ENCODE data around the gene EHMT2. TPM values are rescaled to one million over a fixed set of nuclear protein-coding genes. Genes with fewer than 3 reads are reported as not detected.
"Not testable (repeated sequence)": the region's sequence is repeated elsewhere in the genome, so short reads cannot be mapped to it uniquely, and the experiment has no call there.

The EHMT2 gene
- polyA plus RNA-seq, 3 donors, result 9.9 to 52.8 (median 16.0) TPM

GRCh38 chr6:31864123-31864562, 33.4 kb downstream of the EHMT2 start:
- H3K36me3 ChIP-seq (replicated peaks in 1 of 2; ENCODE audit: control insufficient read depth in 1 of 2, insufficient read depth in 2 of 2, low read length in 2 of 2), result peaks cover 18 to 24% of the 10 kb centered on the region in 2 donors
- not testable (repeated sequence) for H3K9me3 Mint-ChIP-seq; H3K27me3 ChIP-seq (ENCODE audit: control insufficient read depth in 2 of 2, insufficient read depth in 2 of 2, low read length in 2 of 2); H3K27me3 Mint-ChIP-seq (ENCODE audit: low read depth in 3 of 3); H3K9me3 ChIP-seq (replicated peaks in 1 of 2; ENCODE audit: control insufficient read depth in 1 of 2, insufficient read depth in 1 of 2, low read length in 2 of 2); H4K20me1 ChIP-seq (ENCODE audit: insufficient read depth, low read length); DNase-seq
- 10% methylated on average over 8 of the region's 16 CpGs for WGBS (ENCODE audit: insufficient coverage)
- Mint-ChIP-seq H3K4me1 (peaks cover 23% of the 10 kb centered on the region), H3K4me3 (peak overlapping the region; percentile 94 to 97), H3K36me3 (peaks cover 18 to 24% of the 10 kb centered on the region in 2 donors), H3K27ac (peak overlapping the region in 6 of 7 donors; percentile 93 to 98 (median 96))
- H3K4me2 ChIP-seq (replicated peaks; ENCODE audit: extremely low read depth, low read length, poor library complexity, severe bottlenecking), result peak overlapping the region; percentile 84
- peak; percentile 2 for TF ChIP-seq CTCF (IDR thresholded peaks at IDR 0.05)
- H3K4me1 ChIP-seq (ENCODE audit: control insufficient read depth in 1 of 2, insufficient read depth in 2 of 2, low read length in 2 of 2), result peaks cover 22 to 28% of the 10 kb centered on the region in 2 donors
- peak overlapping the region; percentile 69 to 85 (median 69) for H3K4me3 ChIP-seq (replicated peaks in 1 of 3; ENCODE audit: low read depth in 2 of 3, low read length in 3 of 3)
- H3K27ac ChIP-seq (ENCODE audit: low read depth in 1 of 2, low read length in 2 of 2), result peak overlapping the region in 1 of 2 donors; percentile 72
- intact Hi-C loops (cut with micrococcal nuclease), result loop anchor here (5.0 to 10.0 kb wide), 2 partner anchors 33 to 319 kb away; partner anchors contain the start of genes ATP6V1G2 (in 1 of the 2), DDX39B (in 1 of the 2), EHMT2 (in 1 of the 2) and NFKBIL1 (in 1 of the 2)
- peak overlapping the region; percentile 72 for H3K9ac ChIP-seq (ENCODE audit: insufficient read depth, low read length, poor library complexity, severe bottlenecking)
- peak overlapping the region; percentile 83 for H2AFZ ChIP-seq (ENCODE audit: insufficient read depth, low read depth, low read length, poor library complexity, severe bottlenecking)
- H3K79me2 ChIP-seq (ENCODE audit: insufficient read depth, low read length), result peaks cover 16% of the 10 kb centered on the region

GRCh38 chr6:31862344-31863235, 34.9 kb downstream of the EHMT2 start, which contains the start of gene NEU1:
Gene NEU1 (minus strand): TSS chr6:31862821. CDS start chr6:31862776, 45 bp downstream.
- intact Hi-C loops (cut with micrococcal nuclease), result loop anchor here (2.0 to 10.0 kb wide), 3 partner anchors 26 to 318 kb away; partner anchors contain the start of genes ATP6V1G2 (in 1 of the 2), DDX39B (in 1 of the 2), EHMT2 (in 1 of the 2) and NFKBIL1 (in 1 of the 2)

More at GRCh38 chr6:31862344-31863235, 34.9 kb downstream of the EHMT2 start, which contains the start of gene NEU1:
- Mint-ChIP-seq H3K36me3 (peaks cover 27 to 39% of the 10 kb centered on the region in 2 donors), H3K9me3 (peaks cover 0 to 2% (median 0%) of the 10 kb centered on the region in 7 donors), H3K27ac (peak within 1 kb of the TSS; percentile 93 to 98 (median 96)), H3K4me1 (peaks cover 23% of the 10 kb centered on the region), H3K27me3 (ENCODE audit: low read depth in 3 of 3) (peaks cover 0 to 2% (median 2%) of the 10 kb centered on the region in 3 donors), H3K4me3 (peak within 1 kb of the TSS; percentile 94 to 98)
- peak; percentile 100 for DNase-seq
- Histone ChIP-seq H3K36me3 (replicated peaks in 1 of 2; ENCODE audit: control insufficient read depth in 1 of 2, insufficient read depth in 2 of 2, low read length in 2 of 2) (peaks cover 30 to 37% of the 10 kb centered on the region in 2 donors), H3K9me3 (replicated peaks in 1 of 2; ENCODE audit: control insufficient read depth in 1 of 2, insufficient read depth in 1 of 2, low read length in 2 of 2) (no peaks in the 10 kb centered on the region), H3K9ac (ENCODE audit: insufficient read depth, low read length, poor library complexity, severe bottlenecking) (peak within 1 kb of the TSS; percentile 83), H3K79me2 (ENCODE audit: insufficient read depth, low read length) (peaks cover 16% of the 10 kb centered on the region), H3K4me3 (replicated peaks in 1 of 3; ENCODE audit: low read depth in 2 of 3, low read length in 3 of 3) (peak within 1 kb of the TSS; percentile 69 to 97 (median 85)), H3K4me1 (ENCODE audit: control insufficient read depth in 1 of 2, insufficient read depth in 2 of 2, low read length in 2 of 2) (peaks cover 22 to 28% of the 10 kb centered on the region in 2 donors), H3K4me2 (replicated peaks; ENCODE audit: extremely low read depth, low read length, poor library complexity, severe bottlenecking) (peak within 1 kb of the TSS; percentile 84), H3K27ac (ENCODE audit: low read depth in 1 of 2, low read length in 2 of 2) (peak within 1 kb of the TSS; percentile 72 to 89), H3K27me3 (ENCODE audit: control insufficient read depth in 2 of 2, insufficient read depth in 2 of 2, low read length in 2 of 2) (no peaks in the 10 kb centered on the region), H4K20me1 (ENCODE audit: insufficient read depth, low read length) (peaks cover 6% of the 10 kb centered on the region), H2AFZ (ENCODE audit: insufficient read depth, low read depth, low read length, poor library complexity, severe bottlenecking) (peak within 1 kb of the TSS; percentile 83)
- TF ChIP-seq CTCF (IDR thresholded peaks at IDR 0.05), result no peak
- under 1% methylated on average over 55 of the region's 64 CpGs for WGBS (ENCODE audit: insufficient coverage)

Measured in CD14-positive monocyte (primary cell).